ENCODE measurements around the gene EPHA4. TPM values are rescaled to one million over a fixed set of nuclear protein-coding genes. Genes with fewer than 3 reads are reported as not detected.

Gene EPHA4
- total and polyA plus RNA-seq, 11 donors = 4.2 to 35.2 (median 19.5) TPM

DNA sequence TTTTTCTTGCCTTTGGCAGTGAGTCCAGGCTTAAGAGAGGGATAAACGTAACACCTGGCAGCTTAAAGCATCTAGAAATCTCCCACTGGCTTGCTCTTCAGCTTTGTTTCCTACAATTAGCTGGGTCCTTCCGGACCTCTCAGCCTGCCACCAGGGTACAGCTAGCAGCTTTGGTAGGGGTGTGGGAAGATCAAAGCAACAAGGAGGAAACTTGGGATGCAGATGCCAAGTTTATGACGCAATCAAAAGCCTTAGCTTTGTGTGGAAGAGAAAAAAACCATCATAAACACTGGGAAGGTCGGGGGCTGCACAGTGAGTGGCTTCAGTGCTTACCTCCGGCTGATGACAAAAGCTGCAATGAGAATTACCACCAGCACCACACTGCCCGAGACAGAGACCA, 116.9 kb downstream of the EPHA4 start:
- 64 to 76% (median 71%) methylated on average over 6 of the region's 6 CpGs for WGBS, 4 donors
- H3K27ac ChIP-seq = no peak overlapping the region
- ATAC-seq (peak in 1 of 4 donors; percentile 73), DNase-seq (no peak)
- peaks cover 0 to 55% (median 3%) of the 10 kb centered on the region in 9 donors for H3K36me3 ChIP-seq
- no peaks in the 10 kb centered on the region for H3K27me3 ChIP-seq
- no peaks in the 10 kb centered on the region for H3K9me3 ChIP-seq
- H3K4me1 ChIP-seq = peaks cover 0 to 6% (median 0%) of the 10 kb centered on the region in 12 donors
- intact Hi-C loops (cut with DNase I) = no loop called here
- no peak overlapping the region for H3K4me3 ChIP-seq
- TF ChIP-seq, protein P1, sequence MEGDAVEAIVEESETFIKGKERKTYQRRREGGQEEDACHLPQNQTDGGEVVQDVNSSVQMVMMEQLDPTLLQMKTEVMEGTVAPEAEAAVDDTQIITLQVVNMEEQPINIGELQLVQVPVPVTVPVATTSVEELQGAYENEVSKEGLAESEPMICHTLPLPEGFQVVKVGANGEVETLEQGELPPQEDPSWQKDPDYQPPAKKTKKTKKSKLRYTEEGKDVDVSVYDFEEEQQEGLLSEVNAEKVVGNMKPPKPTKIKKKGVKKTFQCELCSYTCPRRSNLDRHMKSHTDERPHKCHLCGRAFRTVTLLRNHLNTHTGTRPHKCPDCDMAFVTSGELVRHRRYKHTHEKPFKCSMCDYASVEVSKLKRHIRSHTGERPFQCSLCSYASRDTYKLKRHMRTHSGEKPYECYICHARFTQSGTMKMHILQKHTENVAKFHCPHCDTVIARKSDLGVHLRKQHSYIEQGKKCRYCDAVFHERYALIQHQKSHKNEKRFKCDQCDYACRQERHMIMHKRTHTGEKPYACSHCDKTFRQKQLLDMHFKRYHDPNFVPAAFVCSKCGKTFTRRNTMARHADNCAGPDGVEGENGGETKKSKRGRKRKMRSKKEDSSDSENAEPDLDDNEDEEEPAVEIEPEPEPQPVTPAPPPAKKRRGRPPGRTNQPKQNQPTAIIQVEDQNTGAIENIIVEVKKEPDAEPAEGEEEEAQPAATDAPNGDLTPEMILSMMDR (IDR thresholded peaks at IDR 0.05) = no peak
- no peak for TF ChIP-seq POLR2A (IDR thresholded peaks at IDR 0.05)

DNA sequence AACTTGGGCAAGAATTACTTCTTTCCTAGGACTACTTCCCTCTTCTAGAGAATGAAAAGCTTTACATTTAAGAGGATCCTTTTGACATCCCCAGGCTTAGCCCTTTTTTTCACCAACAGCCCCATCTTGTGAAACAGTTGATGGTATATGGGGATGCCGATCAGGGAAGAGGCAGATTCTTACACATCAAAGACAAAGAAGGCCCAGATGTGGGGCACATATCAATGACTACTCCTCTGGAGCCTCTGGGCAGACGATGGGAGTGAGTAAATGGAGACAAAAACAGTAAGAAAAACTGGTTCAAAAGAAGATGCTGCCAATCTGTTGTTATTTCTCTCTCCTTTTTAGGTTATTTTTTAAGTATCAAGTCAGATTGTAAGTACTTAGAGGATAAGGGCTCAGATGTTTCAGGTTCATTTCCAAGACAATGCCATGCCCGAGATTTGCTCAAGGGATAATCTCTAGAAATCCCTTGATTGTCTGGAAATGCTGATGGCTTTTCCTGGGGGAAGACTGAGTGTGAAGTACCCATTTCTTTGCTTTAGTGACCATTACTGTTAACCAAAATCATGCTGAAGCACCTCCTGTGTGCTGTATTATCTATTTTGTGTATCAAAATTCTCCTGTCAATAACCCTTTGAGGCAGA, 117.5 kb downstream of the EPHA4 start:
- Histone ChIP-seq H3K4me1 (peaks cover 0 to 6% (median 0%) of the 10 kb centered on the region in 12 donors), H3K27ac (no peak overlapping the region), H3K9me3 (no peaks in the 10 kb centered on the region), H3K36me3 (peaks cover 0 to 59% (median 8%) of the 10 kb centered on the region in 9 donors), H3K4me3 (no peak overlapping the region), H3K27me3 (no peaks in the 10 kb centered on the region)
- WGBS, 4 donors = 84 to 94% (median 88%) methylated on average over 3 of the region's 3 CpGs
- ATAC-seq (no peak), DNase-seq (no peak)
- no peak for TF ChIP-seq POLR2A (IDR thresholded peaks at IDR 0.05)
- TF ChIP-seq, protein P1 (IDR thresholded peaks at IDR 0.05) = no peak
- intact Hi-C loops (cut with DNase I) = no loop called here

DNA sequence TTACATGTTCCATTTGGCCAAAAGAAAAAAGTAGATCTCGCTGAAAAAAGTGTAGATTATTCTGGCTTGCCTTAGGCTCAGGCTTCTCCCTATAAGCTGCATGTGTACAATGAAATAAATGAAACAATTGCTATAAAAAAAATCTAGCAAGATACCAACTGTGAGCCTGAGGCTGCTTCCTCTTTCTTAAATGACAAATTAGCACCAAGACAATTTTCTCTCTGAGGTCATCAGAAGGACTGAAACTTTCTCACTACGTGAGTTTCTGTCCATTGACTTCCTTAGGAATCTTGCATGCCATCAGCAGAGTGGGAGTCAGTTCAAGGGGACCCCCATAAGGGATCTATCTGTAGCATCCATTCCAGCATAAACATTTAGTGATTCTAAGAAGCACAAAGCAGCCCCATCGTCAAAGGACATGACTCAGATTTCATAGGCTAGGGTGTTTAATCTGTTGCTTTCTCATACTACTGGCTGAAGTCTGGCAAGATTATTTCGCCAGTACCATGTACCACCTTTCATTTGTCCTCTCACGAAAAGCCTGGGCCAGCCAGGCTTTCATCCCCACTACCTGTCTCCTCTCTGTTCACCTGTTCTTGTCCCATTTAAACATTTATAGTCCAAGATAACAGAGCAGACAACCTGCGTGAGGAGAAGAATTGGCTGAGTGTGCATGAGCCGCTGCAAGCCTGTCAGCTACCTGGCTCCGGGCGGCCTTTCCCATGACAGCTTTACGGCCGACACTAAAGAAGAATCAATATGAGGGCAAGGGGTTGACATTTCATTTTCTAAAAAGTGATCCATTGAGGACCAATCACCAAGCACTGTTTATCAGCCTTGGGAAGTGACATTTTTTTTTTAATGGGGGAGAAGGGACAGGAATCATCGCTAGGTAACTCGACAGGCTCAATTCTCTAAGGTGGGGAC, 120.0 kb downstream of the EPHA4 start:
- ATAC-seq = no peak
- no peak overlapping the region for H3K4me3 ChIP-seq
- H3K4me1 ChIP-seq = peaks cover 0 to 11% (median 0%) of the 10 kb centered on the region in 12 donors
- H3K27ac ChIP-seq = no peak overlapping the region
- H3K9me3 ChIP-seq = no peaks in the 10 kb centered on the region
- no peak for DNase-seq
- peaks cover 0 to 57% (median 5%) of the 10 kb centered on the region in 9 donors for H3K36me3 ChIP-seq
- TF ChIP-seq, protein P1 (IDR thresholded peaks at IDR 0.05) = no peak
- no peak for TF ChIP-seq POLR2A (IDR thresholded peaks at IDR 0.05)
- H3K27me3 ChIP-seq = no peaks in the 10 kb centered on the region
- intact Hi-C loops (cut with DNase I) = no loop called here
- WGBS, 4 donors = 86 to 91% (median 89%) methylated on average over 13 of the region's 13 CpGs

DNA sequence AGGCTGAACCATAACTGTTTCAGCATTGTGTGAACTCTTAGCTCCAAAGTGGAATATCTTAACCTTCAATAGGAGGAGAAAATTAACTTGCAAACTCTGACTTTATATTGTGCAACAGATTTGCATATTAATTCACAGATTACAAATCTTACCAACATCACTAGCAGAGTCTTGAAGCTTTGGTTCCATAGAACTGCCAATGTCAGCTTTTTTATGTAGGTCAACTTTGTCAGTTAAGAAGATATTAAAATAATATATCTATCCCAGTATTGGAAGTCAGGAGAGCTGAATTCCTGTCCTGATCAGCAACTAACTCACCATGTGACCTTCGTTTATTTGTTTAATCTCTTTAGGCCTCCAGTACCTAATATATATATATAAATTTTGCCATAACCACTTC, 121.8 kb downstream of the EPHA4 start:
- WGBS, 4 donors = 89 to 100% (median 94%) methylated on average over 1 of the region's 1 CpG

More for the DNA sequence above, 121.8 kb downstream of the EPHA4 start:
- ATAC-seq (no peak), DNase-seq (no peak)
- no peak for TF ChIP-seq POLR2A (IDR thresholded peaks at IDR 0.05)
- TF ChIP-seq, protein P1 (IDR thresholded peaks at IDR 0.05) = no peak
- intact Hi-C loops (cut with DNase I) = no loop called here
- H3K4me3 ChIP-seq = no peak overlapping the region
- peaks cover 0 to 38% (median 5%) of the 10 kb centered on the region in 9 donors for H3K36me3 ChIP-seq
- no peak overlapping the region for H3K27ac ChIP-seq
- no peaks in the 10 kb centered on the region for H3K9me3 ChIP-seq
- peaks cover 0 to 12% (median 0%) of the 10 kb centered on the region in 12 donors for H3K4me1 ChIP-seq
- no peaks in the 10 kb centered on the region for H3K27me3 ChIP-seq
